NCI-H128 (cell line): ENCODE data around the gene UMODL1.

ENCODE experiments used
- DNase-seq: peaks from one replicate; lab custom pipeline; 2025; ENCODE audit not compliant: unreplicated experiment; lab: John Stamatoyannopoulos, UW

The UMODL1 gene

DNA sequence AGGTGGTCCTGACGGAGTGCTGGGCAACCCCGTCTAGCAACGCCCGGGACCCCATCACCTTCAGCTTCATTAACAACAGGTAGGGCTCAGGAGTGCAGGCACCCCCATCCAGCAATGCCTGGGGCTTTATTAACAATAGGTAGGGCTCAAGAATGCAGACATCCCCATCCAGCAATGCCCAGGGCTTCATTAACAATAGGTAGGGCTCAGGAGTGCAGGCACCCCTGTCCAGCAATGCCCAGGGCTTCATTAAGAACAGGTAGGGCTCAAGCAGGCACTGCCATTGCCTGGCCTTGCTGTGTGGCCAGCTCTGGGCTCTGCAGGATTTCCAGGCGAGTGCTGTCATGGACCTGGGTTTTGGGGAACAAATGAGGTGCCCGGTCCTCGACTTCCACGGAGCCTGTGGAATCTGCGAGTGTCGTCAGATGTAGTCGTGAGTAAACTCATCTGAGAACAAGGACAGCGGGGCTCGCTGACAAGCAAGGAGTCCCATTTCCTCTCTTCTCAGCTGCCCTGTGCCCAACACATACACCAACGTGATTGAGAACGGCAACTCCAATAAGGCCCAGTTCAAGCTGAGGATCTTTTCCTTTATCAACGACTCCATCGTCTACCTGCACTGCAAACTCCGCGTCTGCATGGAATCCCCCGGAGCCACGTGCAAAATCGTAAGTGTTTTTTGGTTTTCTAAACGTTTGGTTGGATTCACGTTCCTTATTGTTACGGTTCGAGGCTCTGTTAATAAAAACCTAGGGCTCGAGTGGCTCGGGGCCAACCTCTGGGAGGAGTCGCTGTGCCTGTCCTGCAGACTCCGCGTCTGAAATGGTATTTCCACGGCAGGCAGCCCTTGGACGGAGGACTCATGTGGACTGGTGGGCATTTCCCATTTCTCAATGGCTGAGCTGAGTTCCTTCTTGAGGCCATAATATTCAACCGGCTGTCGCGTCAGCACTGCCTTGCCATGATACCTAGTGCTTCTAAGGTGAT is 56.3 kb downstream of the UMODL1 start:
- DNase-seq = no peak

DNA sequence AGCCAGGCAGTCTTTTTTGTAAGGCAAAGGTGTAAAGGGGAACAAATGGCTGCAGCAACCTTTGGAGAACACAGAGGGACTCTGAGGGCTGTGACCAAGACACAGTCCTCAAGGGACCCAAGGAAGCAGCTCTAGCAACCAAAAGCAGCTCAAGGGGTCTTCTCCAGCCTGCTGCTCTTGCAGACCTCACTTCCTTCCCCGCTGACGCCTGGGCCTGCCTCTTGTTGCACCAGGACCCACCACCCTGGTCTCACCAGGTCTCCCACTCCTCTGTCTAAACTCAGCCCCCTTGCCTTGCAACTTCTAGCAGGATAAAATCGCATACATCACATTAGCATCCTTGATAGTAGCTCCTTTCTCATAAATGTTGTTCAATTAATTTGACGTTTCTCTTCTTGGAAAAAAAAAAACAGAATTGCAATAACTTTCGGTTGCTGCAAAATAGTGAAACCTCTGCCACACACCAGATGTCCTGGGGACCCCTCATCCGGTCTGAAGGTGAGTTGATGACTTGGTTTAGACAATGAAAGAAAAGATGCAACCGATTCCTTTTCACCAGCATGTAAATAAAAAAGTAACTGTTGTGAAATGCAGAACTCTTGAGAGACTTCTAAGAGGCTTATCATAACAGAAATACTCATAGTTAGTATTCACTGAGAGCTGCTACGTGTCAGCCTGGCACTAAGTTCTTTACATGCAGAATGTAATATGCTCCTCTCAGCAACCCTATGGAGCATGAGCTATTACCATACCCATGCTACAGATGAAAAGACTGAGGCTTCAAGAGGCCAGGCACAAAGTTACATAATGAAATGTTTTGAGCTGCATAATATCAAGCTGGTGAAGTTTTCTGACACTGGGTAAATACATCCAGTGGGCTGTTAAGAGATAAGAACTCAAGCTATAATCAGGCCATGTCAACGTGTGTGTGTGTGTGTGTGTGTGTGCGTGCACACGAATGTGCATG is 58.5 kb downstream of the UMODL1 start:
- no peak for DNase-seq

DNA sequence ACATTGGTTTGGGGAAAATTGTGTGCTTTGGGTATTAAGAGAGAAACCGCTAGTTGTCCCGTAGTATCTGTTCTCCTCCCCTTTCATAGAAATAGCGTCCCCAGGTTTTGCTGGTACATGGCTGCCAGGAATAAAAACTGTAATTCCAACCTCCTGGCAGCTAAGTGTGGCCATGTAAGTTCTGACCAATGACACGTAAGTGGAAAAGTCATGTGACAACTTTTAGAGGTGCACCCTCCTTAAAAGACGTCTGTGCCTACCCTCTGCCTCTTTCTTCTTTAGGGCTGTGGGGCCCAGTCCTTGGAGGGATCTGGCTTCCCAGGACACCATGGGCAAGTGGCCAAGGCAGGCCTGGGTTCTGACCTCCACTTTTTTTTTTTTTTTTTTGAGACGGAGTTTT is 59.3 kb downstream of the UMODL1 start:
- no peak for DNase-seq

DNA sequence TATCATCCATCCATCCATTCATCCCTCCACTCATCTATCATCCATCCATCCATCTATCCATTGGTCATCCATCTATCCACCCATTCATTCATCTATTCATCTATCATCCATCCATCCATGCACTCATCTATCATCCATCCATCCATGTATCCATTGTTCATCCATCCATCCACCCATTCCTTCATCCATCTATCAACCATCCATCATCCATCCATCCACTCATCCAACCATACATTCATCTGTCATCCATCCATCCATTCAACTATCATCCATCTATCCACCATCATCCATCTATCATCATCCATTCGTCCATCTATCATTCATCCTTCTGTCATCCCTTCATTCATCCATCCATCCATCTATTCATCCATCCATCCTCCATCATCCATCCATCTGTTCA is 61.1 kb downstream of the UMODL1 start:
- DNase-seq = no peak

DNA sequence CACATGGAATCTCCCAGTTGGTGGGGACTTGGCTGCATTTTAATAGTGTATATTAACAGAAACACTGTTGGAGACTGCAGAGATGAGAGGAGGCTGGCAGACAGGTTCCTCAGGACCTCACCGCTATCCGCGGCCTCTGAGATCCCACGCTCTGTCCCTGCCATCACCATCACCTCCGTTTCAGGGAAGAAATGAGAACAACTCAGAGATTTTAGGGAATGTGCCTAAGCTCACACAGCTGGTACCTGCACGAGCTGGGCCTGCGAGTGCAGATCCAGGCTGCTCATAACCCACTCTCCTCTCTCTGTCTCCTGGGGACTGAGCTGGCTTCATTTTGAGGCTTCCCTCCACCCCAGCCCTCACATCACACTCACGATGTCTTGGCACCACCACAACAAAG is 62.0 kb downstream of the UMODL1 start:
- no peak for DNase-seq

DNA sequence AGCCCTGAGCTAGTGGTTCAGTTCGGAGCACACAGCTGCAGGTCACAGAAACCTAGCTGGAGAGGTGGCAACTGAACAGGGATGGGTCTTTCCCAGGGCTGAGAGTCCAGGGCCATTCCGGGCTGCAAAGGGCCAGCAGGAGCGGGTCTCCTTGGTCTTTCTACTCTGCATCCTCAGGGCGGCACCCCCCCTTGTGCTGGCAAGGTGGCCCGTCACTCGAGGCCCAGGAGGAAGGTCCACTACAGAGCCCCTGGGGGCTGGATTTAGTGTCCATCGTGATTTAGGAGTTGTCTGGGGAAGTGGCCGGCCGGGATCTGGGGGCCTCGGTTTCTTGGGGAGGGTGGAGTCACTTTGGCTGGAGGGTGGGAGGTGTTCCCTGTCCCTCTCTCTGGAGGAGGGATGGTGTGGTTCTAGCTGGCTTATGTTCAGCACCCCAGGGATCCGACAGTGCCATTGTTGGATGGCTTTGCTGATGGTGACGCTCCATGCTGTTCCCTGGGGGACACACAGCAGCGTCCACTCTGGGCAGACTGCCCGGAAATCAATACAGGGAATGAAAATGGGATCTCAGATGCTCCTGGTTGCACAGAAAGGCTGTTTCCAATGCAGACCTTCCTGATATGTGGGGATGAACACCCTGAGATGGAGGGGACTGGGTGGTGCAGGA is 64.4 kb downstream of the UMODL1 start:
- no peak for DNase-seq

DNA sequence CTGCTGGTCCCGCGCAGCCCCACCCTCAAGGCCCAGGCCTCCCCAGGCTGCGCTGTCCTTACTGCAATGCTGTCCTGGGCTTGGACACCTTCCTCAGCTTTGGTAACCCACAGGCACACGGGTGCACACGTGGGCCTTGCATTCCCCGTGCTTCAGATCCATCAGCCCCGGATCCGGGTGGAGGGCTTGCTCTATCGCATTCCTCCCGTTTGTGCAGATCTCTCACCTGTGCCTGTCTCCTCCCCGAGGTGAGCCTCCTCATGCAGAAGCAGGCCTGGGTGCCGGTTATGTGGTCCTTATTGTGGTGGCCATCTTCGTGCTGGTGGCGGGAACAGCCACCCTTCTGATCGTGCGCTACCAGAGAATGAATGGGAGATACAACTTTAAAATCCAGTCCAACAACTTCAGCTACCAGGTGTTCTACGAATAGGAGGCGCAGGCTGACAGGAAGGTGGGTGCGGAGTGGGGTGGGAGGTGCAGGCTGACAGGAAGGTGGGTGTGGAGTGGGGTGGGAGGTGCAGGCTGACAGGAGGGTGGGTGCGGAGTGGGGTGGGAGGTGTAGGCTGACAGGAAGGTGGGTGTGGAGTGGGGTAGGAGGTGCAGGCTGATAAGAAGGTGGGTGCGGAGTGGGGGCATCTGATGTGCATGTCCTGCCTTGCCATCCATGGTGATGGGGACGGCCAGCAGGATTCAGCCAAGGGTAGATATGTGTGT is 66.2 kb downstream of the UMODL1 start:
- no peak for DNase-seq

DNA sequence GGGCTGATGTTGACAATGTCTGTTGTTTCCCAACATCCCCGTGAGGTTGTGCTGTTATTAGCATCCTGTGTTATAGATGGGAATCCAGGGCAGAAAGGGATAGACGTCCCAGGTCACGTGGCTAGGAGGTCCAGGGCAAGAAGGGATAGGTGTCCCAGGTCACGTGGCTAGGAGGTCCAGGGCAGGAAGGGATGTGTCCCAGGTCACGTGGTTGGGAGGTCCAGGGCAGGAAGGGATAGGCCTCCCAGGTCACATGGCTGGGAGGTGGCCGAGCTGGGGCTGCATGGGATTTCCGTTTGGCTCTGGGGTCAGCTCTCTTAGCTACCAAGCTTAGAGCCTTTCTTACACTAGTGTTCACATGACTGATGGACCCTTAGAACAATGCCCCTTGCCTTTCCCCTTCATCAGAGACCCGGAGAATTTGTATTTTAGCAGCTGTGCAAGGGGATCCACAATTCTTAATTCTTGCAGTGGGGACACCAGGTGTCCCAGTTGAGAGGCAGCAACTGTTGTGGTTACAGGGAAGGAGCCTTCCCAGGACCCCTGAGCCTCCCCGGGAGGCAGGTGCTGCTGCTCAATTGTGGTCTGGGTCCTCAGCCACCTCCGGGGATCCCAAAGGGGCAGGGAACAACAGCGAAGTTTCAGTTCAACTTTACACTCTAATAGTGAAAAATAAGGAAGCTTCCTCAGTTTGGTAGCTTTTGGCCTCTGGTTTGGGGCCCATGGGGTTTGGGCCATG is 69.2 kb downstream of the UMODL1 start:
- no peak for DNase-seq

DNA sequence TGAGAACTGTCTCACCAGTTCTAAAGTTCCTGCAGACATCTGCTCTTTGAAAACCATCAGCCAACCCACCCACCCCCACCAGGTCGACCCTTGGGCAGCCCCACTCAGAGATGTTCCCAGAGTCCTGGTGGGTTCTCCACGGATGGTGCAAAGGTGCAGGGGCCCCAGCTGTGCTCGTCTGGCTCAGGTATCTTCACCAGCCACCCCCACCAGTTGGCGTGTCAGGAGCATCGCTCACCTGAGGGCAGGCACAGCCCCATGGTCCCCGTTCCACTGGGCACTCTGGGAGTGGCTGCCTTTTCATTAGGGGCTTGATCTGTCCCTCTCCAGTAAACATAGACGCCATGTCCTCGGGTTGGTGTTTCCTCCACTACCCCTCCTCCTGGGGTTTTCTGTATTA is 70.5 kb downstream of the UMODL1 start:
- DNase-seq = no peak

DNA sequence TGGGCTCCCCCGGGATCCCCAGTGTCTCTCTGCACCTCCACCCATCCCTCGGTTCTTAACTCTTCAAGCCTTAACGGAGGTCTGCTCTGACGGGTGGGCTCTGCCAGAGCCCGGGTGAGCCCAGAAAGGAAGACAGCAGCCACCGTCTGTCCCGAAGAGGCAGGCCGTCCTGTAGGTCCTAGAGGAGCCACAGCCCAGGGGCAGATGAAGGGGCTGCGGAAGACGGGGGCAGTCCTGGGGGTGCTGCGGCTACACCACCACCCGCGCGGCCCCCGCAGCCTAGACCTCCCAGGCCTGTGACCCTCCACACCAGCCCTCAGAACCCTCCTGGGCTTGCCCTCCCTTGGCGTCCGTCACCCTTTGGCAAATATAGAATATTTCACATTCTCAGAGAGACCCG is 71.0 kb downstream of the UMODL1 start:
- DNase-seq = no peak

DNA sequence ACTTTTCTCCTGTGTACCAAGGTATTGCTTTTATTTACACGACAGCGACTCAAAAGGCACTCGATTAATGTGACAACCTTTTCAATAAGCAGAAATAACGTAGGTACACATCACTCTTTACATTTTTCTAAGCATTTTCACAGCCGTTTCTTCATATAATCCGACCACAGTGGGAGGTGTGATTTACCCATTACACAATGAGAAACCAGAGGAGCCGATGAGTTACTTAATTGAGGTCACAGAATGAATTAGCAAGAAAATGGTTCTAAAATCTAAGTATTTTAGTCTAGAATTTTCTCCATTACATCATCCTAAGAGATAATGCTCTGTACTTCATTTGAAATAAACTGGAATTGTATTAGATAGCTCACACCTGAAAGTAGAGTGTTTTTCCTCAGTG is 71.5 kb downstream of the UMODL1 start:
- no peak for DNase-seq

DNA sequence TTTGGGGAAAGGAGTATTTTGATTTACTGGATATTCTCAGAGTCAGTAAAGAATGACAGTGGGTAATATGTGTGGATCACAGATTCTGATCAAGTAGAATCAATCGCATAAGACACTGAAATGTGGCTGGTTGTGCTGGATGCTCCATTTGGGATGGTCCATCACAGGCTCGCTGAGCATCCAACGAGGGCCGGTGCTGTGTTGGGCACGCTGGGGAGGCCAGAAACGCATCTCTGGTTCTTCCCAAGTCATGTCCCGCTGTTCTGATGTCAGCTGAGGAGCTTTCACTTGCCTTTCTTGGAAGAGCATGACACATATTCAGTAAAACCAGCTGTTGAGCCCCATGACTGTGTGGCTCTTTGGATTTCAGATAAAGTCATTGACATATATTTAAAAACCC is 72.0 kb downstream of the UMODL1 start:
- DNase-seq = no peak

DNA sequence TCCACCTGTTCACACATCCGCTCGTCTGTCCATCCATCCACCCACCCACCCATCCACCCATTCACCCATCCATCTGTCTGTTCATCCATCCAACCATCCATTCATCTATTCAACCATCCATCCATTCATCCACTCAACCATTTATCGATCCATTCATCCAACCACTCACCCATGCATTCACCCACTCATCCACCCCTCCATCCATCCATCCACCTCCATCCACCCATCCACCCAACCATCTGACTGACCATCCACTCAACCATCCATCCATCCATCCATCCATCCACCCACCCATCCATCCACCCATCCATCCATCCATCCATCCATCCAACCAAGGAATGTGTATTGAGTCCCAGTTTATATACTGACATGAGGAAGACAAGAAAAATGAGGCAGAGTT is 73.1 kb downstream of the UMODL1 start:
- no peak for DNase-seq

DNA sequence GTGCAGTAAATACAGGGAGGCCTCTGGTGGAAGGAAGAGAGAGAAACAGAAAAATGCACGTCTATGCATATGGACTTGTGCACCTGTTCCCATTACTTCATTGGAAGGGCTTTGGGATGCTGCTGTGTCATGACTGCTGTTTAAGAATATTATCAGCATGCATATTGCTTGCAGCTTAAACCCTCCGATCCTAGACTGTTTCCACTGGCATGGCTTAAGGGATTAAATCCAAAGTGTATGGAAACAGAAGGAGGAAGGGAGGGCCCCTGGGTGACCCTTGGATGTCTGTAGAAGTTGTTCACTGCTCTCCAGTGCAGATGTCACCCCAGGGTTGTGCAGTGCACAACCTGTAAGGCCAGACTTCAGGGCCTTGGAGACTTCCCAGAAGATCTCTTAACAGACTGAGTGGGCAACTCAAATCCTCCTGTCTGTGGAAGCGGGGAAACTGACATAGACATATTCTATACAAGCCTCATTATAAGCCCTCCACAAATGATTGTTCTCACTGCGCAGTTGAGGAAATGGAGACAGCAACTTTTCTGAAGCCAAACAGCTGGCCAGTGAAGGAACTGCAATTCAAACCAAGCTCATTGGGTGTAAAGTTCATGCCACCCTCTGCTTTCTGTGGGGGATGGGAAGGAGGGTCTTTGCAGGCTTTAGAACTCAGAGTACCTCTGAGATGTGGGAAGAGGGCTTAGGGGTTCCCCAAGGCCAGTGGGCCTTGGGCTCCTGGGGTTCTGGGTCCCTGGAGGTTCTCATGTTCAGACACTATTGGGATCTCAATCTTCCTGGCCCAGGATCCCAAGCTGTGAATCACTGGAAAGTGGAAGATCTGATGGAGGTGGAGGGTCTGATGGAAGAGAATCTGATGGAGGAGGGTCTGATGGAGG is 73.8 kb downstream of the UMODL1 start:
- no peak for DNase-seq

DNA sequence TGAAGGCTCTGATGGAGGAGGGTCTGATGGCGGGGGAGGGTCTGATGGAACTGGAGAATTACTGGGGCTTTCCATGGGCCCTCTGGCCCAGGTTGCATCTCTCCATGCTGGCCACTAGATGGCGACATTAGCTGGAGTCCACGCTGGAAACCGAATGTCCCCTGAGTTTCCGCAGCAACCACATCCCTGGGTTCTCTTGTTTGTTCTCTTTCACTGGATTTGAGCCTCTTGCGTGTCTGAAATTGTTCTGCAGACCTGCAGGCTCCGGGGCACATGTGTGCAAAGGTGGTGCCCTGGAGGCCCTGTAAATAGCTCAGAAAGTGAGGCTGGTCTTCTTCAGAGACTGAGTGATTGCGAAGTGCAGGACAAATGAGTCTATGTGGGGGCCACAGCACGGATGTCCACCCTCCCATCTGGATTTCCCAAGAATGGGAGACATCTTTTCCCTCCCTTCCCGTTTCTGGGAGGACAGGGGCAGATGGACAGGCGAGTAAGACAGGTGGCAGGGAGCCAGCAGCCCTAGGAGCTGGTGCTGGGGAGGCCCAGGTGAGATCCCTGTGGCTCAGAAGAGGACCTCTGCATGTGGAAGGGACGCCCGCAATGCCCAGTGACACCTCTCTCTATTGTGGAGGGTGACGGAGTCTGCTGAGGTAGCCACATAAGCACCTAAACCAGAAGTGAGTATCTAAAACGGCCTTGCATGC is 74.6 kb downstream of the UMODL1 start:
- peak; percentile 24 for DNase-seq

DNA sequence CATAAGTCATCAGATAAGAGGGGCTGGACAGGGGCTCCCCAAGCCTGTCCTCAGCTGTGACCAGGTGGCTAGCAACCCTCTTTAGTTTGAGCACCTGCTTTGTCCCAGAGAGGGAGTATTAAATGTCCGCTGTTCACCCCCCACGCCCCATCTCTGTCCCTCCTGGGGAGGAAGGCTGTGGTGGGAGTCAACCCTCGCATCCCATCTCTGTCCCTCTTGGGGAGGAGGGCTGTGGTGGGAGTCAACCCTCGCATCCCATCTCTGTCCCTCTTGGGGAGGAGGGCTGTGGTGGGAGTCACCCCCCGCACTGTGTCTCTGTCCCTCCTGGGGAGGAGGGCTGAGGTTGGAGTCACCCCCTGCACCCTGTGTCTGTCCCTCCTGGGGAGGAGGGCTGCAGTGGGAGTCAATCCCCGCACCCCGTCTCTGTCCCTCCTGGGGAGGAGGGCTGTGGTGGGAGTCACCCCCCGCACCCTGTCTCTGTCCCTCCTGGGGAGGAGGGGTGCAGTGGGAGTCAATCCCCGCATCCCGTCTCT is 75.2 kb downstream of the UMODL1 start:
- no peak for DNase-seq

DNA sequence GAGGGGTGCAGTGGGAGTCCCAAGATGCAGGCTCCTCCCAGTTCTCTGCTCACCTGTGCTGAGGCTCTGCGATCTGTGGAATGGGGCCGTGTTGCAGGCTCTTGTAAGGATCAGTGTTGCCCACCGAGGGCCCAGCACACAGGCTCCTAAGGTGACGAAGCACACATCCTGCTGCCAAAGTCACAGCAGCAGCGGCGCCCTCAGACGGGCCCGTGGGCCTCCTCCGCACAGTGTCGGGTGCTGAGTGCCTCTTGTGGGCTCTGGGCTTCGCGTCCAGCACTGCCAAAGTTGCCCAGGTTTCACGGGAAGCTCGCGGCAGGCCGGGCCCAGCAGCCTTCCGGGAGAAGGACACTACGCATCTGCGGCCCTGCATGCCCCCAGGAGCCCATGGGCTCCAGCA is 75.7 kb downstream of the UMODL1 start:
- DNase-seq = no peak

DNA sequence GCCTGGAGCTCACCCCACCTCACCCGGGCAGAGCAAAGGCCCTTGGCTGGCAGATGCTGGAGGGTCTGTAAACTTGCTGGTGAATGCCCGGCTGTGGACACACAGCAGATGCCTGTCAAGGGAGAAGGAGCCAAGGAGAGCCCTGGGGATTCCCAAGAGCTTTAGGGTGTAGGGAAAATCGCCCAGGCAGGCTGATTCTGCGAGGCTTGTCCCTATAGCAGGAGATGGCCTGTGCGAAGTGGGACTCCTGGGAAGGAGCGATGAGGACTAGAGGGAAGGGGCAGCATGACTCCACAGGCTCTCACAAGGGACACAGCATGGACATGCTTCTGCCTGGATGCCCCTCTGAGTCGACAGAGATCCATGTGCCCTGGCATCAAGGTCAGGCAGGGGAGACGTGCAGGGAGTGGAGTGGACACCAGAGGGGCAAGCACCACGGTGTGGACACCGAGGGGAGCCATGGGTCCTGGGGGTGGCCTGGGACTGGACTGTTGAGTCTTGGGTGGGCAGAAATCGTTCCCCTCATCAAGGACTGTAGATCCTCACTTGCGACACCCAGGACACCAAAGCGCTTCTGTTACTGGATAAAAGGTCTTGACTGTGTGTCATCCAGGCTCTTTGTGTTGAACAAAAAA is 76.4 kb downstream of the UMODL1 start:
- DNase-seq = no peak
